LNCaP clone FGC (cell line): ENCODE measurements around the gene RASA3.

ENCODE experiments used
- DNase-seq: peaks from one replicate; pipeline ENCODE4 v3.0.0-alpha.2; 2011; ENCODE audit warnings: low read depth
- H3K4me3 ChIP-seq: 2 replicates; pipeline ENCODE4 v1.5.1; 2011; ENCODE audit warnings: mild to moderate bottlenecking, low read depth, low read length, control low read depth
- CTCF ChIP-seq: IDR thresholded peaks from 2 replicates; pipeline ENCODE4 v1.5.1; 2012; ENCODE audit warnings: mild to moderate bottlenecking; ENCODE audit not compliant: control insufficient read depth, insufficient read depth; ENCODE audit errors: extremely low read depth

The RASA3 gene

GRCh38 chr13:114154476-114154875 is 22.1 kb upstream of the RASA3 start:
- DNase-seq, result no peak
- no peak for TF ChIP-seq CTCF
- no peak overlapping the region for H3K4me3 ChIP-seq

GRCh38 chr13:114153485-114154080 is 21.2 kb upstream of the RASA3 start:
- no peak for TF ChIP-seq CTCF
- DNase-seq, result no peak

GRCh38 chr13:114152831-114153371 is 20.5 kb upstream of the RASA3 start:
- H3K4me3 ChIP-seq, result no peak overlapping the region
- no peak for DNase-seq
- no peak for TF ChIP-seq CTCF

More at GRCh38 chr13:114153485-114154080, 21.2 kb upstream of the RASA3 start:
- H3K4me3 ChIP-seq, result no peak overlapping the region

- DNase-seq, result no peak
- H3K4me3 ChIP-seq, result no peak overlapping the region
- no peak for TF ChIP-seq CTCF
Observed at GRCh38 chr13:114152285-114152645, 19.8 kb upstream of the RASA3 start.

- H3K4me3 ChIP-seq, result no peak overlapping the region
- no peak for DNase-seq
- TF ChIP-seq CTCF, result no peak
Observed at GRCh38 chr13:114151565-114152284, 19.3 kb upstream of the RASA3 start.

GRCh38 chr13:114151031-114151430 is 18.6 kb upstream of the RASA3 start:
- no peak overlapping the region for H3K4me3 ChIP-seq
- no peak for DNase-seq
- TF ChIP-seq CTCF, result no peak
